Activated T-helper 17 cell treated with anti-CD3 and anti-CD28 coated beads, Interleukin-2, amount 50 U/mL, for 72 hours (primary cell): ENCODE results near the gene HDAC9. TPM values are rescaled to one million over a fixed set of nuclear protein-coding genes. Genes with fewer than 3 reads are reported as not detected.

Source experiments
- ATAC-seq: fragments of 150-1000 bp; cut with Tn5 transposase; replicated peaks from 2 replicates; pipeline ENCODE4 v1.10.0; 2021; ENCODE audit warnings: mild to moderate bottlenecking, moderate library complexity
- H3K27ac Mint-ChIP-seq: one replicate; pipeline ENCODE4 v1.8.0; 2022; ENCODE audit warnings: mixed read lengths
- H3K27me3 Mint-ChIP-seq: one replicate; pipeline ENCODE4 v1.8.0; 2022; ENCODE audit warnings: mixed read lengths
- H3K36me3 Mint-ChIP-seq: one replicate; pipeline ENCODE4 v1.8.0; 2022; ENCODE audit warnings: low read depth, mild to moderate bottlenecking, mixed read lengths
- H3K4me1 Mint-ChIP-seq: one replicate; pipeline ENCODE4 v1.8.0; 2022; ENCODE audit warnings: mixed read lengths
- H3K4me3 Mint-ChIP-seq: one replicate; pipeline ENCODE4 v1.8.0; 2022; ENCODE audit warnings: mild to moderate bottlenecking, mixed read lengths
- H3K9me3 Mint-ChIP-seq: one replicate; pipeline ENCODE4 v1.8.0; 2022; ENCODE audit warnings: mixed read lengths
- total RNA-seq, 2 donors: library from RNA; stranded (reverse); gene quantifications; one replicate each; pipeline ENCODE4 v1.2.3, GENCODE V29; 2022

The HDAC9 gene
- total RNA-seq, 2 donors from 2014 or later: 1.4 to 4.0 TPM

DNA sequence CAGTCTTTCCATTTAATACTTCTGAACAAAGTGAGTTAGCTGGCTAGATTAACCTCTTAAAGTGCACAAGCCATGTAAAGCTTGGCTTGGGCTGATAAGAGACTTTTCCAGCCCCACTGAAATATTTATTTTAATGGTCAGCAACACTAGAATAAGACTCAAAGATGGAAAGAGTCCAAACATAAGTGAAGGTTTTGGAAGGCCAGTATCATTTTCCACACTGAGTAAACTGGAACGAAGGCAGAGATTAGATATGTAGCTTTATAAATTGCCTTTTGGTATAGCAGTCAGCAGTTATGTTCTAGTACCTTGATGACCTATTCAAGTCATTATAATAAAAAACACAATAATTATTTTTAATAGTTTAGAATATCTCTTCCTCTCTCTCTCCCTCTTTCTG lies 102.2 kb downstream of the HDAC9 start:
- Mint-ChIP-seq H3K27ac (no peak overlapping the region), H3K4me1 (no peaks in the 10 kb centered on the region), H3K9me3 (peaks cover 8% of the 10 kb centered on the region), H3K27me3 (no peaks in the 10 kb centered on the region), H3K4me3 (no peak overlapping the region), H3K36me3 (no peaks in the 10 kb centered on the region)
- no peak for ATAC-seq

DNA sequence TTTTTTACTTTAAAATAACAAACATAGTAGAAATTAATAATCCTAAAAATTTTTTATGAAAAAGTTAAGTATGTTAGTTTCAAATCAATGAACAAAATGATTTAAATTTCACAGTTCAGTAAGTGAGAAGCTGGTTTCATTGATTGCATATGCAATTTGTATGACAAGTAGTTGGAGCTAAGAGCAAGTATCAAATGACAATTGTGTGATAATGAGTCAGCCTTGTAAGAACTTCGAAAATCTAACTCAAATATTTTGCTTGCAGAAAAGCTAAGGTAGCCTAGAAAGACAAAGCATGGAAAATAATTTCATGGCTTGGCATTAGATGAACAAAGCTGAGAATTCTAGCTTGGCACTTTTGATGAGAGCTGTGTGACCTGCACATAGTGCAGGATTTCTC lies 111.5 kb downstream of the HDAC9 start:
- Mint-ChIP-seq H3K4me1 (no peaks in the 10 kb centered on the region), H3K27ac (no peak overlapping the region), H3K27me3 (no peaks in the 10 kb centered on the region), H3K4me3 (no peak overlapping the region), H3K9me3 (peaks cover 13% of the 10 kb centered on the region), H3K36me3 (no peaks in the 10 kb centered on the region)
- ATAC-seq: no peak

DNA sequence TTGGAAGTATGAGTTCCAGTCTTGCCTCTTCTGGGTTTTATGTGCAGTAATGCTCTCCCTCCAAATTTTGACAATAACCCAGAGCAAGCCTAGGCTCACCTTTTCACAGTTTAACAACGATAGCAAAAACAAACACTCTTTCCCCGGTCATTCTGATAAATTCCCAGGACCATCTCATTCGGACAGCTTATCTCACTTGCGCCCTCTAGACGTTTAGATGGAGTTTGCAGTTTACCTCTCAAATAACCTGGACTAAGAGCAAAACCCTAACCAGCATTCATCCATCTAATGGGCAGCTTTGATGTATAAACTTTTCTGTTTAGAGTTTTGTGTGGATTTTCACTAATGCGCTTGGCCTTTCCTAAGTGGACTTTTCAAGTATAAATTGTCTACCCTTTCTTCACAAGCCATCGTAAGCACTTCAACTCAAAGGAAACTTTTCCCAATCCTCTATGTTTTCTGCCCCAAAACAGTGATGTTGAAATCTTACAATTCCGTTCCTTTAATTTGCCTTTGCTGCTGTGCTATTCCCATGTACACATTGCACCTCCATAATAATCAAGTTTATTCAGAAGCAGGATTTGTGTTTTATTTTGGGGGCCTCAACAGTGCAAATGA lies 114.9 kb downstream of the HDAC9 start:
- no peak overlapping the region for H3K4me3 Mint-ChIP-seq
- no peak overlapping the region for H3K27ac Mint-ChIP-seq

DNA sequence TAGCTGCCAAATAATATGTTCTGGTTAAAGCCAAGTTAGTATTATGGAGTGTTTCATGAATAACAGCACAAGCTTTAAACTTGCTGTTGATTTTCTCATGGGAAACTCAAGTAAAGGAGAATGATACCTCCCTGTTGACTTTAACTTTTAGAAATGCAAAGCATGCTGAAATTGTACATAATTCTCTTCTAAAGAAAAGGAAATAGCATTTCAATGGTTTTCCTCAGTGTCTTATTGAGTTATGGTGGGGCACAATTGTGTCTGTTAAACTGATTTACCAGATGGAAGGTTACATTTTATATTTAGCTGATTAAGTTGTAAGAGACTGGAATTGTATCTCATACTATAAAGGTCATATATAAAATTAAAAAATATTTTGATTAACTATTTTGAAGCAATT lies 119.3 kb downstream of the HDAC9 start:
- Mint-ChIP-seq H3K27me3 (no peaks in the 10 kb centered on the region), H3K9me3 (no peaks in the 10 kb centered on the region), H3K27ac (no peak overlapping the region), H3K4me3 (no peak overlapping the region), H3K36me3 (no peaks in the 10 kb centered on the region), H3K4me1 (no peaks in the 10 kb centered on the region)
- no peak for ATAC-seq

More for the DNA sequence above, 114.9 kb downstream of the HDAC9 start:
- Mint-ChIP-seq H3K9me3 (no peaks in the 10 kb centered on the region), H3K27me3 (no peaks in the 10 kb centered on the region), H3K36me3 (no peaks in the 10 kb centered on the region), H3K4me1 (no peaks in the 10 kb centered on the region)
- ATAC-seq: no peak

DNA sequence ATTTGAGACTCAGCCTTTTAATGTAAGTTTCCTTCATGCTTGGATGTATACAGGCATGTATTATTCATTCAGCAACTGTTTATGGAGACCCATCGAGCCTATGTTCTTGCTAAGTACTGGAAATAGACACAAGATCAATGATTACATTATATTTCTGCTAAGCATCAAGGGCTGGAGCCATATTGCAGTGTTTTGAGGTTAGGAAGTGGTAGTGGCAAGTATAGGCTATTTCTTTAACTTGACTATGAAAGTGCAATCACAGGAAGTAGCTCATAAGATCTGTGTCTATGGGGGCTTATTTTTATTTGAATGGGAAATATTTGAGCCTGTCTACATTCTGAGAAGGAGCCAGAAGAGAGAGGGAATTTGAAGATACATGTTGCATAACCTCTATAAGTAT lies 123.8 kb downstream of the HDAC9 start:
- H3K4me1 Mint-ChIP-seq: no peaks in the 10 kb centered on the region
- ATAC-seq: no peak
- no peaks in the 10 kb centered on the region for H3K9me3 Mint-ChIP-seq
- H3K27me3 Mint-ChIP-seq: no peaks in the 10 kb centered on the region
- no peaks in the 10 kb centered on the region for H3K36me3 Mint-ChIP-seq
- no peak overlapping the region for H3K27ac Mint-ChIP-seq
- no peak overlapping the region for H3K4me3 Mint-ChIP-seq

DNA sequence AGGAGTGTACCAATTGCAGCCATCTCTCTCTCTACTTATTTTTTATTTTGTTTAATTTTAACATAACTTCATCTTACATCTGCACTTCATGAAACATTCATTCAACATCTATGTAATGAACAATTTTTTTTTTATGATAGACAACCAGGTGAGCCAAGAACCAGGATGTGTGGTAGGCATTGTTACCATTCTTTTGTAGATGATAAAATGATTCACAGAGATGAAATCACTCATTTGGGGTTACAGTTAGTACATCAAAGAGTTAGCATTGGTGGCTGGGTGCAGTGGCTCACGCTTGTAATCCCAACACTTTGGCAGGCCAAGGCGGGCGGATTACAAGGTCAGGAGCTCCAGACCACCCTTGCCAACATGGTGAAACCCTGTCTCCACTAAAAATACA lies 127.8 kb downstream of the HDAC9 start:
- peak; percentile 31 for ATAC-seq

DNA sequence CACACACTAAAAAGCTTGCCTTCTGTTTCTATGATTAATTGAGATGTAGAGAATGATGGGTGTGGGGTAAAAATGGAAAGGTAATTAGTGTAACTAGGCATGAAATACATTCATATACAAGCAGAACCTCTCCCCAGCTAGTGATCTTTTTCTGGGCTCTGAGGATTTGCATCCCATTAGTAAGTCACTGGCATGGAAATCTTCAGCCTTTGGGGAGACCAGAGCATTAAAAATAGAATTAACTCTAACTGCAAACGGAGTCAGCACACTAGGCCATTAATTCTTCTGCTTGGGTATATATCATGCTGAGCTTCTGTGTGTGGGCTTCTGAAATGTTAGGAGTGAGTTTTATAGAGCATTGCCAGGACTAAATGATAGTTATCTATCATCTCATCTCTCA lies 128.9 kb downstream of the HDAC9 start:
- Mint-ChIP-seq H3K27ac (no peak overlapping the region), H3K27me3 (no peaks in the 10 kb centered on the region), H3K4me1 (no peaks in the 10 kb centered on the region)

More for the DNA sequence above, 127.8 kb downstream of the HDAC9 start:
- no peaks in the 10 kb centered on the region for H3K4me1 Mint-ChIP-seq
- H3K27me3 Mint-ChIP-seq: no peaks in the 10 kb centered on the region
- H3K27ac Mint-ChIP-seq: no peak overlapping the region
- no peak overlapping the region for H3K4me3 Mint-ChIP-seq
- H3K36me3 Mint-ChIP-seq: no peaks in the 10 kb centered on the region
- peaks cover 4% of the 10 kb centered on the region for H3K9me3 Mint-ChIP-seq

DNA sequence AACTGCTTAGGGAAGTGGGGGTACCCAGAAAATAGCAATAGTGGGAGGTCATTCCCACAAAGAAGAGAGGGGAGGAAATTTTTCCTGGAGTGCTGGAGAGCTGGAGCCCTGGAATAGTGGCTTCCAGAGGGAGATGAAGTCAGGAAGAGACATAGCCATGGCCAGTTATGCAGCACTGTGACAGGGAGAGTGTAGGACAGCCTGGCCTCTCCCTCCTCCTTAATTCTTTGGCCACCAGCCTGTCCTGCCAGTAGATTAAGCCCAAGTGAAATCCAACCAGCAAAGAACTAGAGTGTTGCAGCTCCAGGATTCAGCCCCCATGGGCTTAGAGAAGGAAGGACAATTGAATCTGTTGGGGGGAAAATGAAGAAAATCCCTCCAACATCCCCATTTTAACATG lies 130.5 kb downstream of the HDAC9 start:
- no peaks in the 10 kb centered on the region for H3K27me3 Mint-ChIP-seq
- no peak for ATAC-seq
- no peaks in the 10 kb centered on the region for H3K36me3 Mint-ChIP-seq
- no peaks in the 10 kb centered on the region for H3K4me1 Mint-ChIP-seq
- no peak overlapping the region for H3K27ac Mint-ChIP-seq
- H3K9me3 Mint-ChIP-seq: peaks cover 4% of the 10 kb centered on the region
- no peak overlapping the region for H3K4me3 Mint-ChIP-seq

More for the DNA sequence above, 128.9 kb downstream of the HDAC9 start:
- H3K4me3 Mint-ChIP-seq: no peak overlapping the region
- no peak for ATAC-seq
- H3K36me3 Mint-ChIP-seq: no peaks in the 10 kb centered on the region
- H3K9me3 Mint-ChIP-seq: peaks cover 4% of the 10 kb centered on the region

DNA sequence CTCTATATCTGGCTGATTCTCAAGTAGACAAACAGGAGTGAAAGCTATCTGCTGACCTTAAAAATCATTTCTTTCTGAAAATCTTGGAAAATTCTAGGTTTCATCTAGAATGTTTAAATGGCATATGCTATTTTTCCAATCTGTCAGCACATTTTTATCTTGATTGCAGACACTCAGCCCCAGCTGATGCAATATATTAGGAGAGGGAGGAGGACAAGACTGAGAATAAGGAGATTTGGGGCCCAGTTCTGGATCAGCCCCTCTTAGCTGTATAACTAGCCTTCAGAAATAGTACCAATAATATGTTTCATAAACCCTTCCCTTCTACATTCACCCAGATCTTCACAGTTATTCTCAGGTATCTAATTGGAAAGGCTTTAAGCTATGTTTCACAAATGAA lies 131.2 kb downstream of the HDAC9 start:
- Mint-ChIP-seq H3K27ac (no peak overlapping the region), H3K36me3 (no peaks in the 10 kb centered on the region), H3K9me3 (peaks cover 4% of the 10 kb centered on the region), H3K4me1 (no peaks in the 10 kb centered on the region), H3K4me3 (no peak overlapping the region), H3K27me3 (no peaks in the 10 kb centered on the region)
- ATAC-seq: no peak

DNA sequence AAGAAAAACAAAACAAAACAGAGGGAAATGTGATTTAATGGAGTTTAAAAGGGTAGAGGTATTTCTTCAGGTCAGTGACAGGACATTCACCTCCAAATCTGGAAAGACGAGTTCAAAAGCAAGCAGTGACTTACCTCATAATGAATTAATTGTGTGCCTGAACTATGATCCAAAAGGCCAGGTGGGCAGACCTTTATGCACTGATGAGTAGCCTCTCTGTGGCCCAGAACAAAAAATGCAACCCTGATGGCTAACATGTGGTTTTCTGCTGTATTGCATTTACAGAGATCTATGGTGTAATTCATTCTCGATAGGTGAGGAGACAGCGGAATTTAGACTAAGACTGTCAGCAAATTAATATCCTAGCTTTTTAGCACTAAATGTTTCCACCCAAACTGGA lies 142.0 kb downstream of the HDAC9 start:
- Mint-ChIP-seq H3K9me3 (no peaks in the 10 kb centered on the region), H3K27ac (no peak overlapping the region), H3K4me1 (no peaks in the 10 kb centered on the region), H3K4me3 (no peak overlapping the region), H3K27me3 (no peaks in the 10 kb centered on the region), H3K36me3 (no peaks in the 10 kb centered on the region)
- ATAC-seq: no peak

DNA sequence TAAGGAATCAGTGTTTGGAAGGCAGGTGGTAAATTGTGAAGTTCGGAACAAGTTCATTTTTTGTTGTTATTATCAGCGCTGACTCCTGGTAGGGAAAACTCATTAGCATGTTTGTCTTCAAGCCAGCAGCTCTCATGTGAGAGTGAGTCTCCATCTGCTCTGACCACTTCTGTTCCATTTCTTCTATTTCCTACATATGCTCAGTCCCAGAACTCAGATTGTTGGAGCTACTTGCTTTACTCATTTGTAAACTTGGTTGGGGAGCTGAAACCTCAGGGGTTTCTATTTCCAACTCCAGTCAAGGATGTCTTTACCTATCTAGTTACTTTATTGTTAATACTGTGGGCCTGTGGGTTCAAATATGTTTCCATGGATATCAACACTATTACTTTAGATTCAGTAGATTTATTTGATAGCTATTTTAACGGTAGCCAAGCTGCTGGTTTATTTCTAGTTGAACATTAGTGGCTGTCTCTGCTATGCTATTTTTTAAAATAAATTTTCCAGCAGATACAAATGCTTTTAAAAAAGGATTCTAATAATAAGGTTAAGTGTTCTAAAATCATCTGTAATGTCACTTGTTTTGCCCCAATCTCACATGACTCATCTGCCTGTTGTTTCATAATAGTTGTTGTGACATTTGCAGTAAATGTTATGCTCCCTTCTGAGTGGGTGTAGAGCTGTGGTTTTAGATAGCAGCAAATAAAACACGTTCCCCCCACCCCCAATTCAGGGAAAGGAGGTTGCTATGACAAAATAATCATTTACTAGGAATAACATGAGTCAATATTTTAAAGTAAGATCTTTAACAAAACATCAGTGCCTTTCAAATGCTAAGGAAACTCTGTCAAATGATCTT lies 143.3 kb downstream of the HDAC9 start:
- H3K4me1 Mint-ChIP-seq: no peaks in the 10 kb centered on the region
- peak overlapping the region; percentile 68 for H3K27ac Mint-ChIP-seq
- peak; percentile 75 for ATAC-seq

DNA sequence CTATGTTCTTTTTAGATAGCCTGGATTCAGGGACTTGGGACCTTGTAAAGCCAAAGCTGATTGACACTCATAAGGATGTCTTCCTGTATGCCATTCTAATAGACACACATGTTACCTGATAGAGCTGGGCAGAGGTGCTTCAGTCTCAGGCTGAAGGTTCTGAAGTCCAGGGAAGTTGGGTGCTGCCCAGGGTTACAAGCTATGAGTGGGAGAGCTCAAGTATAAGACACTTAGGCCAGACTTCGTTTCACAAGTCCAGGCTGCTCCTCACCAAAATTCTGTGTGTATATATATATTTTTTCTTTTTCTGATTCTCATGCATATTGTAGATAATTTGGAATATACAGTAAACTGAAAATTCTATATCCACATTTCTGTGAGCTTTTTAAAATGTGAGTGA lies 144.2 kb downstream of the HDAC9 start:
- H3K27ac Mint-ChIP-seq: peak overlapping the region; percentile 68

More for the DNA sequence above, 143.3 kb downstream of the HDAC9 start:
- Mint-ChIP-seq H3K27me3 (no peaks in the 10 kb centered on the region), H3K4me3 (peak overlapping the region; percentile 1), H3K9me3 (no peaks in the 10 kb centered on the region), H3K36me3 (no peaks in the 10 kb centered on the region)

DNA sequence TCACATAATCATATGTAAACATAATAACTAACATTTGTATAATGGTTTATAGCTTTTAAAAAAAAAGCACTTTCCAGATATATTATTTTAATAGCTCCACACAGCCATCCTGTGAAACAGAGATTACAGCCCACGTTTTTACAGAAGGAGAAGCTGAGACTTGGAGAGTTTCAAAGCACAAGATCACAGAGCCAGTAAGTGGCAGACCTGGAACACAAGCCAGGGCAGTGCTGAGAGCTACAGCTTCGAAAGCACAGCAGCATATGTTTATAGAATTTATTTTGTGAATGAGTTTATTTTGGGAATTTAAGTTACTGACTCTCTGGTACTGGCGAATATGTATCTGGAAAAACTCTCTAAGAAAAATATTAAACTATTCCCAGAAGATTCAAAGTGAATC lies 149.4 kb downstream of the HDAC9 start:
- Mint-ChIP-seq H3K27ac (no peak overlapping the region), H3K9me3 (no peaks in the 10 kb centered on the region), H3K27me3 (no peaks in the 10 kb centered on the region), H3K36me3 (no peaks in the 10 kb centered on the region), H3K4me1 (no peaks in the 10 kb centered on the region), H3K4me3 (no peak overlapping the region)
- ATAC-seq: no peak

More for the DNA sequence above, 144.2 kb downstream of the HDAC9 start:
- peak overlapping the region; percentile 1 for H3K4me3 Mint-ChIP-seq
- no peaks in the 10 kb centered on the region for H3K27me3 Mint-ChIP-seq
- H3K36me3 Mint-ChIP-seq: no peaks in the 10 kb centered on the region
- no peaks in the 10 kb centered on the region for H3K9me3 Mint-ChIP-seq
- no peak for ATAC-seq
- H3K4me1 Mint-ChIP-seq: no peaks in the 10 kb centered on the region

DNA sequence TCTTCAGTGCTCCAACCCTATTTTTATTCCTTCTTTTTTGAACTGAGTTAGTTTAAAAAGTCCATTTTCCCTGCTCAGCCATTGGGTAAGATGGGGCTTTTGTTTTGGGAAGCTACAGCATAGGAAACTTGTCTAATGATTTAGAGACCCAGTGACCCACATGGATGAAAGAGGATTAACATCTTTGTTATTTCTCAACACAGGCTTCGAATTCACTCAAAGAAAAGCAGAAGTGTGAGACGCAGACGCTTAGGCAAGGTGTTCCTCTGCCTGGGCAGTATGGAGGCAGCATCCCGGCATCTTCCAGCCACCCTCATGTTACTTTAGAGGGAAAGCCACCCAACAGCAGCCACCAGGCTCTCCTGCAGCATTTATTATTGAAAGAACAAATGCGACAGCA lies 152.0 kb downstream of the HDAC9 start:
- Mint-ChIP-seq H3K4me3 (no peak overlapping the region), H3K9me3 (no peaks in the 10 kb centered on the region), H3K4me1 (no peaks in the 10 kb centered on the region), H3K36me3 (no peaks in the 10 kb centered on the region), H3K27ac (no peak overlapping the region), H3K27me3 (no peaks in the 10 kb centered on the region)
- ATAC-seq: no peak
